NCI-H2227 (cell line): ENCODE data around the gene CLPTM1.
"Not testable (repeated sequence)": the region's sequence is repeated elsewhere in the genome, so short reads cannot be mapped to it uniquely, and the experiment has no call there.

ENCODE experiments used
- DNase-seq: peaks from one replicate; lab custom pipeline; 2025; ENCODE audit not compliant: unreplicated experiment; lab: John Stamatoyannopoulos, UW

CLPTM1 gene

DNA sequence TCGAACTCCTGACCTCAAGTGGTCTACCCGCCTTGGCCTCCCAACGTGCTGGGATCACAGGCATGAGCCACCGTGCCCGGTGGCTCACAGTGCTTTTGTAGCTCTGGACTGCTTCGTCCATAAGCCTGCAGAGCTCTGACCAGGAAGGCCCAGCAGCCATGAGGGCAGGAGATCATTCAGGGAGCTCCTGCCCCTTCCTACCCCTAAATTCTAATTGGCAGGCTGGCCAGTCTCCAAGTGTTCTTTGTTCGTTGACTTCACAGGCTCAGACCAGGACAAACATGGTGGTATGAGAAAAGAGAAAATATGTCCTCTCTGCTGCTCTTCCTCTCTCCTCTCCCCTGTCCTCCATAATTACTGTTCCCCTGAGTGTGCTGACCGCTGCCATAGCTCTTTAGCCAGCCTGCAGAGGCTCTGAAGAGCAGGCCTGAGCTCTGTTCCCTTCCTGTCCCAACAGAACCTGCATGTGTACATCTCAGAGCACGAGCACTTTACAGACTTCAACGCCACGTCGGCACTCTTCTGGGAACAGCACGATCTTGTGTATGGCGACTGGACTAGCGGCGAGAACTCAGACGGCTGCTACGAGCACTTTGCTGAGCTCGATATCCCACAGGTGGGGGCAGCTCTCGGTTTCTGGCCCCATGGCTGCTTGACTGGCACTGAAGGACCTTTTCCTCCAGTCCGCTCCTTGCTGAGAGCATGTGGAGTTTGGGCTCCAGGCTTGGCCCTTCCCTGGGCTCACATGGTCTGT, 19.0 kb downstream of the CLPTM1 start:
- DNase-seq: no peak

DNA sequence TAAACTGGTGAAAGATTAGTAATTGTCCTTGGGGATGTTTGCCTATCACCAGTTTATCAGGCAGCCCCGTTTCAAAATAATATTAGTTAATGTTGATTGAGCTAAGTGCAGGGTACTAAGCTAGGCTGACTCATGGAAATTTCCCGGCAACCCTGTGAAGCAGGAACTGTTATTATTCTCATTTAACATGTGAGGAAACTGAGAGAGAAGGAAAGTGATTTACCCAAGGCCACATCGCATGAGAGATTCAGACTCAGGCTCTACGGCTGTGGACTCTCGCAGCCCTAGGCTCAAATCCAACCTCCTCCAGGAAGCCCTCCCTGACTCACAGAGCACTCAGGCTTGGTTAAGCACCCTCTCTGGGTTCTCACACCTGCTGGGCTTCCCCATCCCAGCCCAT, 19.7 kb downstream of the CLPTM1 start:
- DNase-seq: no peak

DNA sequence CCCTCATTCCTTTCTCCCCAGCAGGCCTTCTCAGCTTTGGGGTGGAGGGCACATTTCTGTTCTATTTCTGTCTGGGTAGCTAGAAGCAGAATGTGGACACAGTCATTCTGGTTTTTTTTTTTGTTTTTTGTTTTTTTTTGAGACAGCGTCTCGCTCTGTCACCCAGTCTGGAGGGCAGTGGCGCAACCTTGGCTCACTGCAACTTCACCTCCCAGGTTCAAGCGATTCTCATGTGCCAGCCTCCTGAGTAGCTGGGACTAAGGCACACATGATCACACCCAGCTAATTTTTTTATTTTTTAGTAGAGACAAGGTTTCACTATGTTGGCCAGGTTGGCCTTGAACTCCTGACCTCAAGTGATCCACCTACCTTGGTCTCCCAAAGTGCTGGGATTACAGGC, 20.3 kb downstream of the CLPTM1 start:
- DNase-seq: no peak

DNA sequence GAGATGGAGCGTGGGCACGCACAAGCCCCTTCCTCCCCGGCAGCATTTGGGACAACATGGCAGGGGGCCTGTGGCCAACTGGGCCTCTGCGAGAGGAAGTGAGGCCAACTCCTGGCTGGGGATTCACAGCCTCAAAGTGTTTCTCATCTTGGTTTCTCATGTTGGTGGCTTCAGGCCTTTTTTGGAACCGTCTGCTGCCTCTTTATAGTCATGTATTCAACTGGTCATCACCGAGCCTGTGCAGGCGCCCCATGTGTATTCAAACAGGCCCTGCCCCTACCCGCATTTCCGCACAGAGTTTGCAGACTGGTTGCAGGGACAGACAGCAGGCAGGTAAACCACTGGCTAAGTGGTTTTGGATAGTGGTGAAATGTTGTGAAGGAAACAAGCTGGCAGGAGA, 28.8 kb downstream of the CLPTM1 start:
- DNase-seq: no peak

DNA sequence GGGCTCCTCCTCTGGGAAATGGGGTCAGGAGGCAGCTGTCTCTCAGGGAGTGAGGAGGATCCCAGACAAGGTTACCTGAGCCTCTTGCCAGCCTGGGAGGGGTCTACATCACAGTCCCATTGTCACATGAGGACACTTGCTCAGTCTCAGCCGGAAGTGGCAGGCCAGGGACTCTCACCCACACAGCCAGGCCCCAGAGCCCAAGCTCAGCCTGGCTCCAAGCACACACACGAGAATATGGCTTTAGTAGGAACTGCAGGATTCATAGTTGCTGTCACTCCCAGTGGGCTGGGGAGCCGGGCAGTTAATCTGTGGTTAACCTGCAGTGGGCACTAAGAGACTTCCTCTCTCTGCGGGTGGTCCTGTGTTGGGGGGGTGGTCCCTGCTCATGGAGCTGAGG, 30.3 kb downstream of the CLPTM1 start:
- DNase-seq: no peak

DNA sequence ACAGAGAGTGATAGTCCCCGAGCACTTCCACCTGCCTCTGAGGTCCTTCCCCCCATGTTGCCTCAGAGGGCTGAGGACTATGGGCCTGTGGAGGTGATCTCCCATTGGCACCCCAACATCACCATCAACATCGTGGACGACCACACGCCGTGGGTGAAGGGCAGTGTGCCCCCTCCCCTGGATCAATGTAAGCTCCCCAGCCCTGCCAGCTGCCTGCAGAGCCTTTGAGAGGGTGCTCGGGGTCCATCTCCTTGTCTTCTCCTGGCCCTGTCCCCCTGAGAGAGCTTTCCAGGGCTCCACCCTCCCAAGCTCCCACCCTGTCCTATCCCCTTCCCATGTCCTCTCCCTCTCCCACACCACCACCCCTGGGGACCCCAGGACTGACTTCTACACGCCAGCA, 31.2 kb downstream of the CLPTM1 start:
- DNase-seq: no peak

DNA sequence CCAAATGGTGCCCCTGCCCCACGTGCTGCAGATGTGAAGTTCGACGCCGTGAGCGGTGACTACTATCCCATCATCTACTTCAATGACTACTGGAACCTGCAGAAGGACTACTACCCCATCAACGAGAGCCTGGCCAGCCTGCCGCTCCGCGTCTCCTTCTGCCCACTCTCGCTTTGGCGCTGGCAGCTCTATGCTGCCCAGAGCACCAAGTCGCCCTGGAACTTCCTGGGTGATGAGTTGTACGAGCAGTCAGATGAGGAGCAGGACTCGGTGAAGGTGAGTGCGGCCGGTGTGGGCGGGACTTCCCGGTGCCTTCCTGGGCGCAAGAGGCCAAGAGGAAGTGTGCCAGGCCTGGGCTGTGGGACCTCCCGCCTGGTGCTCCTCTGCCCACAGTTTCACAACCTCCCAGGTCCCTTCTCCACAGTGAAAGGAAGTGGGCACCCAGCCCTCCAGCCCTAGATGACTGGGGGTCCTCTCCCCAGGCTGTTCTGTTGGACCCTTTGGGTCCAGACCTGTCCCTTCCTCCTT, 32.0 kb downstream of the CLPTM1 start:
- DNase-seq: no peak

DNA sequence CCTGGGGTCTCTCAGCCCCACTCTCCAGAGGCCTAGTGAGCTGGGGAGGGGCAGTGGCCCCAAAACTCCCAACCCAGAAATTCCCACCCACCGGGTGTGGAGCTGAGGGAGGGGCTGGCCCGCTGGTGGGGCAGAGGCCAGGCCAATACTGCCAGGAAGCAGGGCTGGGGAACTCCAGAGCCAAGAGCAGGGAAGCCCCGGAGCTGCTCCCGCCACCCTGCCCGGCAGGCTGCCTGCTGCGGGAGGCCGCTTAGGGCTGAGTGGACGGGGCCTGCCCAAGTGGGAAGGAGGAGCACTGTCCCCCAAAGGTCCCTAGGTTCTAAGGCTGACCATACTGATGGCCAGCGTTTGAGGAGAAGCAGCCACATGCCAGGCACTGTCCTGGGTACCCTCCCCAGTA, 33.1 kb downstream of the CLPTM1 start:
- DNase-seq: no peak

DNA sequence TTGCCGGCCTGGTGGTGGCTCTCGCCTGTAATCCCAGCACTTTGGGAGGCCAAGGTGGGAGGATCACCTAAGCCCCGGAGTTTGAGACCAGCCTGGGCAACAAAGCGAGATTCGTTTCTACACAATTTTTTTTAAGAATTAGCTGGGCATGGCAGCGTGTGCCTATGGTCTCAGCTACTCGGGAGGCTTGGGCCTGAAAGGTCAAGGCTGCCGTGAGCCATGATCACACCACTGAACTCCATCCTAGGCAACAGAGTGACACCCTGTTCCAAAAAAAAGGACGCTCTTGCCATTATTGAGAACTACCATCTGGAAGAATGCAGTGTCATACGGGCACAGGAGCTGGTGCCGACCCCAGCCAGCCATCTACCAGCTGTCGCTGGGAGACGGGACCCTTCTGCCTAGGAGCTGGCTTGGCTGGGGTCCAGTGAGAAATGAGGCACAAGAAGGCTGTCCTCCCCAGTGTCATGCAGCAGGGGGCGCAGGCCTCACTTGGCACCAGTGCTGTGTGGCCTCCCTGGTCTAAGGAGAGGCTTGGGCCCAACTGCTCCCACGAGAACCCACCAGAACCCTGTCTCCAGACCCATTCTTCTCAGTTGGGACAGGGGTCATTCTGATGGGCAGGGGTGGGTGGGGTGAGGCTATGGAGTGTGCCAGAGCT, 33.8 kb downstream of the CLPTM1 start:
- DNase-seq: peak; percentile 25

DNA sequence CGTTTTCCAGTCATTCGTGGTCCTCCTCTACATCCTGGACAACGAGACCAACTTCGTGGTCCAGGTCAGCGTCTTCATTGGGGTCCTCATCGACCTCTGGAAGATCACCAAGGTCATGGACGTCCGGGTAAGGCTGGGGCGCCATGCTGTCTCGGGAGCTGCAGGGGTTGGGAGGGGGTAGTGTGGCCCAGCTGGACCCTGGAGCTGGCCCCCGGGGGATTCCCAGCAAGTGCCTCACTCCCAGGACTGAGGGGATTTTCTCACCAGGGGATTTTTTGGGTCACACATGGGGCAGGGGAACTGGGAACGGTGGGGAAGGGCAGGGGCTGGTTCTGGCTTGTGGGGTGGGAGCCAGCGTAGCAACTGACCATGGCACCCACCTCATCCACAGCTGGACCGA, 35.3 kb downstream of the CLPTM1 start:
- DNase-seq: no peak

DNA sequence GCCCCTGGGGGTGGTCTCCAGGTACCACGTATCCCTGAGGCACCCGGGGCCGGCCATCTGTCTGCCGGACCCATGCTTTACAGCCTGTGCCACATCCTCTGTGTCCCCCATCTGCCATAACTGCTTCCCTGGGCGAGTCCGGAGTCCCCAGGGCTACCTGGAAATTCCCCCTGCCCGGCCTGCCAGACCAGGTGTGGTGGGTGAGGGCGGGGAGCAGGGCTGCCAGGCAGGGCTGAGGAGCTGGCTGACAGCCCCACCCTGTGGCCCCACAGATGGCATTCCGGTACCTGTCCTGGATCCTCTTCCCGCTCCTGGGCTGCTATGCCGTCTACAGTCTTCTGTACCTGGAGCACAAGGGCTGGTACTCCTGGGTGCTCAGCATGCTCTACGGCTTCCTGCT, 35.8 kb downstream of the CLPTM1 start:
- DNase-seq: no peak

DNA sequence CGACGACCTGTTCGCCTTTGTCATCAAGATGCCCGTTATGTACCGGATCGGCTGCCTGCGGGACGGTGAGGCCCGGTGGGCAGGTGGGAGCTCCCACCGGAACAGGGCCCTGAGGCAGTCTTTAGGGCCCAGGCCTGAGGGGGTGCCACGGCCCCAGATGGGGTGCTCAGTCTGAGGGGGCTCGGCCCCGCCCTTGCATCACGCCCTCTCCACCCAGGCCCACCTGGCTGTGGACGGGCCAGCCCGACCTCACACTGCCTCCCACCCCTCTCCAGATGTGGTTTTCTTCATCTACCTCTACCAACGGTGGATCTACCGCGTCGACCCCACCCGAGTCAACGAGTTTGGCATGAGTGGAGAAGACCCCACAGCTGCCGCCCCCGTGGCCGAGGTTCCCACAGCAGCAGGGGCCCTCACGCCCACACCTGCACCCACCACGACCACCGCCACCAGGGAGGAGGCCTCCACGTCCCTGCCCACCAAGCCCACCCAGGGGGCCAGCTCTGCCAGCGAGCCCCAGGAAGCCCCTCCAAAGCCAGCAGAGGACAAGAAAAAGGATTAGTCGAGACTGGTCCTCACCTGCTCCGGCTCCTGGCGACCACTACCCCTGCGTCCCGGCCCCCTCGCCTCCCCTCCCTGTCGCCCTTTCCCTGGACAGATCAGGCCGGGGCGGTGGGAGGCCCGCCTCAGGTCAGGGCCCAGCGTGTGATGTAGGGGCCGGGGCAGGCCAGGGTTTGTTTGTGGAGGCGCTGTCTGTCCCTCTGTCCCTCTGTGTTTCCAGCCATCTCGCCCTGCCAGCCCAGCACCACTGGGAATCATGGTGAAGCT, 37.4 kb downstream of the CLPTM1 start:
- DNase-seq: no peak

DNA sequence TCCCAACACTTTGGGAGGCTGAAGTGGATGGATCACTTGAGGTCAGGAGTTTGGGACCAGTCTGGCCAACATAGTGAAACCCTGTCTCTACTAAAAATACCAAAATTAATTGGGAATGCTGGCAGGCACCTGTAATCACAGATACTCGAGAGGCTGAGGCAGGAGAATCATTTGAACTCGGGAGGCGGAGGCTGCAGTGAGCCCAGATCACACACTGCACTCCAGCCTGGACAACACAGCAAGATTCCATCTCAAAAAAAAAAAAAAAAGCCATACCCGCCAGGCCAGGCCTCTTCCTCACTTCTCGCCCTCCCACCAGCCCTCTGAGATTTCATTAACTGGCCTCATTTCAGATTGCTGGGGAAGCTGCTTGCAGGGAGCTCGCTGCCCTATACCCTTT, 38.3 kb downstream of the CLPTM1 start:
- no peak for DNase-seq

DNA sequence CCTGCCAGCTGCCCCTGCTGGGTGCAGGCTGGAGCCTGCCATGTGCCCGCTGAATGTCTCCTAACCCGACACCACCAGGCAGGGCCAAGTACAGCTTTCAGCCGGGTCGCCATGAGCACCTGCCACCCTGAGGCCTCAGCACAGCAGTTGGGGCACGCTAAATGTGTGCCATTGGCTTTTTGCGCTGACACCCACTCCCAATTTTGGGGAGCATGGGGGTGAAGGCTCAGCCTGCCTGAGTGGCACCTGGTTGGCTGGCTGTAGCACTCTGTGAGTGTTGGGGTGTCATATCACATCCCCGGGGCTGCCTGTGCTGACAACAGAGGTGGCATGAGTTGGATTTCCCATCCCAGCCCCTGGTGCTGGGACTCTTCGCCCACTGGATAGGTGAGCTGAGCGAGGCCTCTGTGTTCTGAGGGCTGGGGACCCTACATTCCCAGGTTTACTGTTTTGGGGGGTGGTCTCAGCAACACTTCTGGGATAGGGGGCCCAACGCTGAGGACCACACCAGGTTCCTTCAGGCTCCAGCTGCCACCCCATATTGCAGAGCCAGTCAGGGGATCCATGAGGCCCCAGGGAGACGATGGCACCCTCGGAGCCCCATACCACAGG, 38.9 kb downstream of the CLPTM1 start:
- DNase-seq: no peak

DNA sequence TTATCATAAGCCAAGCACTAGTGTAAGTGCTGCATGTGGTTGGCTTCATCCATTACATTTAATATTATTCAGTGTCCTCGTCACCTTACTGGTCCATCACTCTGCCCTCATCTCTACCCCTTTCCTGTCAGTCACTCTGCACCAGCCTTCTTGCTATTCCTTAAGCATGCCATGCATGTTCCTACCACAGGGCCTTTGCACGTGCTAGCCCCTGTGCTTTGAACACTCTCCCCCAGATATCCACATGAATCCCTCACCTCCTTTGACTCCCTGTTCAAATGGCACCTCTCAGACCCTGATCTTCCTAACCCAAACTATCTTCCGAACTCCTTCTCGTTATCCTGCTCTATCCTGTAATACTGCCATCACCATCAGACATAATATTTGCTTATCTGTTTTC, 42.8 kb downstream of the CLPTM1 start:
- DNase-seq: no peak

DNA sequence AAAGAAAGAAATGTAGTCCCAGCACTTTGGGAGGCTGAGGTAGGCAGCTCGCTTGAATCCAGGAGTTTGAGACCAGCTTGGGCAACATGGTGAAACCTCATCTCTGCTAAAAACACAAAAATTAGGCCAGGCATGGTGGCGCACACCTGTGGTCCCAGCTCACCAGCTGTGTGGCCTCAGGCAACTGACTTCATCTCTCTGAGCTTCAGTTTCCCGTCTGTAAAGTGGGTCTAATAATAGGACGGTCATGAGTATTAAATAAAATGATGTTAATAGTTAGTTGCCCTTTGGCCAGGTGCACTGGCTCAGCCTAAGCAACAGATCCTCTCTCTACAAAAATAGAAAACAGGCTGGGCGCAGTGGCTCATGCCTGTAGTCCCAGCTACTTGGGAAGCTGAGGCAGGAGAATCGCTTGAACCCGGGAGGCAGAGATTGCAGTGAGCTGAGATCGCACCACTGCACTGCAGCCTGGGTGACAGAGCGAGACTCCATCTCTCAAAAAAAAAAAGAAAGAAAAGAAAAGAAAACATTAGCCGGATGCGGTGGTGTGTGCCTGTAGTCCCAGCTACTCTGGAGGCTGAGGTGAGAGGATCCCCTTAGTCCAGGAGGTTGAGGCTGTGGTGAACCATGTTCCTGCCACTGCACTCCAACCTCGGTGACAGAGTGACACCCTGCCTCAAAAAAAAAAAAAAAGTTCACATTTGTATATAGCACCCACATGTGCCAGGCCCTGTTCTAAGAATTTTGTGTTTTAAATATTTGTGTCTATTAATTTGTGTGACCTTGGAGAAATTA, 44.1 kb downstream of the CLPTM1 start:
- not testable (repeated sequence) for DNase-seq

DNA sequence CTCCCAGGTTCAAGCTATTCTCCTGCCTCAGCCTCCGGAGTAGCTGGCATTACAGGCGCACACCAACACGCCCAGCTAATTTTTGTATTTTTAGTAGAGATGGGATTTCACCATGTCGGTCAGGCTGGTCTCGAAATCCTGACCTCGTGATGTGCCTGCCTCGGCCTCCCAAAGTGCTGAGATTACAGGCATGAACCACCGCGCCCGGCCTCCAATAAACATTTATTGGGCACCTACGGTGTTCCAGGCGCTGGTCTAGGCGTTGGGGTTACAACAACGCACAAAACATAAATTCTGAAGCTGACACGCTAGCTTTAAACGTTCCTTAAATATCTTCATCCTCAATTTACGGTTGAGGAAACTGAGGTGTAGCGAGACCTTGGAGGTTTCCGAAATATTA, 45.5 kb downstream of the CLPTM1 start:
- DNase-seq: not testable (repeated sequence)

DNA sequence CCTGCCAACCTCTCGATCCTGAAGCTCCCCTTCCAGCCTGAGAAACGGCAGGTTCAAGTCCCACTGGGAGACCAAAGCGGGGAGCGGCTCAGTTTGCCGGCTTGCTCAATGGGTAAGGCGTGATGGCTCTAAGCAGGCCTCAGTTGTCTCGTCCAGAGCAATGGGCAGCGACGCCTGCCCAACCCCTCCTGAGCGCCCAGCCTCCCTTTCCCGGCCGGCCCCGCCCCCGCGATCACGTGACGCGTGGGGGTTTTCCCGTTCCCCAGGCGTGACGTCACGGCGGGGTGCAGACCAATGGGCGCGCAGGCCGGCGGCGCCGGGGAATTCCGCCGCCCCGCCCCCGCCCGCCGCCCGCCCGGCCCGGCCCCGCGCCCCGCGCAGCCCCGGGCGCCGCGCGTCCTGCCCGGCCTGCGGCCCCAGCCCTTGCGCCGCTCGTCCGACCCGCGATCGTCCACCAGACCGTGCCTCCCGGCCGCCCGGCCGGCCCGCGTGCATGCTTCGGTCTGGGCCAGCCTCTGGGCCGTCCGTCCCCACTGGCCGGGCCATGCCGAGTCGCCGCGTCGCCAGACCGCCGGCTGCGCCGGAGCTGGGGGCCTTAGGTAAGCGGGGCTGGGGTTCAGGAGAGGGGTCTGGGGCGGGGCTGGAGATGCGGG, 46.0 kb downstream of the CLPTM1 start, which contains the start of gene RELB:
RELB (plus strand) TSS at position 378 of the 653 bp plus-strand sequence; CDS start at position 494, 116 bp downstream.
- DNase-seq: peak; percentile 92

DNA sequence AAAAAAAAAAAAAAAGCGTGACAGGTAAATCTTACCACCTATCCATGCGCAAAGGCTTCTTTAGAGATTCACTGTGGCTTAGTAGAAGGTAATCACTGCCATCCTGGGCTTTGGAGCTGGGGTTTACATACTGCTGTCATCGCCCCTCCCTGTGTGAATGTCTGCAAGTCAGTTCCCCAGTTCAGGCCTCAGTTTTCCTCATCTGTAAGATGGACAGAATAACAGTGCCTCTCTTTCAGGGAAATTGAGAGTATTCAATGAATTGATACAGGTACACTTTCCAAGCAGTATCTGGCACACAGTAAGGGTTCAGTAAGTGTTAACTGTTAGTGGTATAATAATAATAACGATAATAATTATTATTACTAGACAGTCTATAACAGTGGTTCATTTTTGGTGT, 48.3 kb downstream of the CLPTM1 start:
- DNase-seq: no peak

DNA sequence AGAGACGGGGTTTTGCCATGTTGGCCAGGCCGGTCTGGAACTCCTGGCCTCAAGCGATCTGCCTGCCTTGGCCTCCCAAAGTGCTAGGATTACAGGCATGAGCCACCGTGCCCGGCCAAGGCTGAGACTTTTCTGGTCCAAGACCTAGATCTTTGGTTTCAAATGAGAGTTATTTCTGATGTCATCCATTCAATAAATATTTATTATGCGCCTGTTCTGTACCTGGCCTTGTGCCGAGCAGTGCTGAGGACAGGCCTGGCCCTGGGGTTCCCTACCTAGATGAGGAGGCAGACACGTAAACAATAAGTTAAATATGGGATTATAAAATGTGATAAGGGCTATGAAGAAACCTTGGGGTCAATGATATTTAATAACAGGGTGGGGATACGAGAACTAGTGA, 50.6 kb downstream of the CLPTM1 start:
- no peak for DNase-seq
